HG02870 (cell line): ENCODE data around the gene MS4A10.

ENCODE experiments used
- ATAC-seq: cut with Tn5 transposase; IDR thresholded peaks from one replicate; pipeline ENCODE4 v1.9.1; 2021; ENCODE audit warnings: mild to moderate bottlenecking, moderate library complexity; ENCODE audit not compliant: unreplicated experiment

Gene MS4A10

GRCh38 chr11:60847281-60847680, 62.1 kb downstream of the MS4A10 start:
- ATAC-seq: no peak

- ATAC-seq: no peak
These were observed 62.8 kb downstream of the MS4A10 start for GRCh38 chr11:60847896-60848295.

GRCh38 chr11:60848714-60849151, 63.6 kb downstream of the MS4A10 start:
- no peak for ATAC-seq

DNA sequence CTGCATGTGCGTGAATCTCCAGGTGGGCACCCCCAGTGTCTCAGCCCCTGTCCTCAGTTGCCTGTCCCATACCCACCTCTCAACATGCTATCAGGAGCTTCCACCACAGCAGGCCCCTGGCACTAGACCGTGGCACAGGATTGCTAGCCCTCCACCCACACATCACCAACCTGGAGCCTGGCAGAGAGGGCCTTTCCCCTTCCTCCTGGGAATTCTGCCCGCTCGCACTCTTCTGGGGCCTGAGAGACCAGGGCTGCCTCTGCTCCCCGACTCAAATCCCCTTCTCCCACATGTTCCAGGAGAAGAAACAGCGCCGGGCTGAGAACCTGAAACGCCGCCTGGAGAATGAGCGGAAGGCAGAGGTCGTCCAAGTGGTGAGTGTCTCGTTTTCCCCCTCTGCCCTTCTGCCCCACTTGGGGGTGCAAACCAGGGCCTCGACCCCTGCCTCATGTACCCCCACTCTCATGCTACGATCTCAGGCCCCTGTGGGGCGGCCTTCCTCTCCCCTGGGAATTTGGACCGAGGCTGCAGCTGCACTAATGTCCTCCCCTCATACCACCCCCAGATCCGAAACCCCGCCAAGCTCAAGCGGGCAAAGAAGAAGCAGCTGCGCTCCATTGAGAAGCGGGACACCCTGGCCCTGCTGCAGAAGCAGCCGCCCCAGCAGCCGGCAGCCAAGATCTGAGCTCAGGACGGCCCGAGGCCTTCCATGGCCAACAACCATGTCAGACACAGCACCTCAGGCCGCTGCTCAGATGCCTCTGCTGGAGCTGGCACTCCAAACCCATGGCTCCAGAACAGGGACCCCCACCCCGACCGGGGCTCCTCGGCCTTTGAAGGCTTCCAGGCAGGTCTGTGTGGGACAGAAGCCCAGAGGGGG, 64.7 kb downstream of the MS4A10 start:
- no peak for ATAC-seq
